ENCODE measurements around the gene C1orf21. TPM values are rescaled to one million over a fixed set of nuclear protein-coding genes. Genes with fewer than 3 reads are reported as not detected.

C1orf21 gene
- total and polyA plus RNA-seq, 3 experiments from 2014 or later, result 6.8 to 23.4 (median 8.2) TPM

DNA sequence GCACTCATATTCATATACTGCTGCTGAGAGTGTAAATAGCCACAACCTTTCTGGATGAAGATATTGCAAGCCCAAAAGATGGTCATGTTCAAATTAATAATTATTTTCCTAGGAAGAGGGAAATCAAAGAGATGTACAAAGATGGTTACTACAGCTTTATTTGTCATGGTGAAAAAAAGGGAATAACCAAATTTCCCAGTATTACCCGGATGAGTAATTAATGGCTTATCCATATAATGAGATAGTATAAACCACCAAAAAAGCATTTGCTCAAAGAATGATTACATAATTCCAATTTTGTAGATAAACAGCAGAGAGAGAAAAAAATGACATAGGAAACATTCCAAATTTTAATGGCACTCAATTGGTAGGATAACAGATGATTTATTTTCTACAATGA is 165.6 kb downstream of the C1orf21 start:
- peaks cover 0 to 4% of the 10 kb centered on the region in 2 donors for H3K27me3 Mint-ChIP-seq
- CTCF ChIA-PET, result no interaction called here

DNA sequence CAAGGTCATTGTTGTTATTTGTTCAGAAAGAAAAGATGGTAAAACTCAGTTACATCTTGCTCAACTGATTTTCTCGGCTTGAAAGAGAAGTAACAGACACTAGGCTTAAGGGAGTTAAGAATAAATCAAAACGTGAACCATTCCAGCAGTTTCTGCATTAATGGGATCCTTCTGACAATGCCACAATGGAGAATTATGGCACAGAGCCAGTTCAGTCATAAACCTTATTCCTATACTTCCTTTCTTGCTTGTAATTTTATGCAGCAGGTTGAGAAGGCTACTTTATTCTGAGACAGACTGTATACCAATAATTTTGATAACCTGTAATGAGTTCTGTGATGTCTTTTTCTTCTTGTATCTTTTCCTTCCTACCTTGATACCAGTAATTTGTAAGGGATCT is 167.0 kb downstream of the C1orf21 start:
- H3K9me3 ChIP-seq (ENCODE audit: low read length), result no peaks in the 10 kb centered on the region
- Mint-ChIP-seq H3K36me3 (no peaks in the 10 kb centered on the region), H3K27me3 (peaks cover 0 to 5% of the 10 kb centered on the region in 2 donors), H3K4me3 (no peak overlapping the region), H3K4me1 (peaks cover 0 to 4% (median 3%) of the 10 kb centered on the region in 3 donors), H3K27ac (no peak overlapping the region), H3K9me3 (no peaks in the 10 kb centered on the region)
- H3K27me3 ChIP-seq (ENCODE audit: insufficient read depth, low read length, poor library complexity, severe bottlenecking), result no peaks in the 10 kb centered on the region
- CTCF ChIA-PET, result no interaction called here
- no peak for DNase-seq
- H3K4me3 ChIP-seq (ENCODE audit: low read length), result no peak overlapping the region
- no peaks in the 10 kb centered on the region for H3K4me1 ChIP-seq (ENCODE audit: insufficient read depth, low read length)
- POLR2A ChIA-PET, result no interaction called here
- no peaks in the 10 kb centered on the region for H3K36me3 ChIP-seq (ENCODE audit: insufficient read depth, low read length)
- H3K27ac ChIP-seq (ENCODE audit: low read depth, low read length), result no peak overlapping the region

More for the DNA sequence above, 165.6 kb downstream of the C1orf21 start:
- Mint-ChIP-seq H3K27ac (no peak overlapping the region), H3K4me1 (no peaks in the 10 kb centered on the region), H3K9me3 (no peaks in the 10 kb centered on the region), H3K36me3 (no peaks in the 10 kb centered on the region), H3K4me3 (no peak overlapping the region)
- POLR2A ChIA-PET, result no interaction called here
- no peaks in the 10 kb centered on the region for H3K36me3 ChIP-seq (ENCODE audit: insufficient read depth, low read length)
- no peaks in the 10 kb centered on the region for H3K27me3 ChIP-seq (ENCODE audit: insufficient read depth, low read length, poor library complexity, severe bottlenecking)
- H3K27ac ChIP-seq (ENCODE audit: low read depth, low read length), result no peak overlapping the region
- no peaks in the 10 kb centered on the region for H3K4me1 ChIP-seq (ENCODE audit: insufficient read depth, low read length)
- H3K4me3 ChIP-seq (ENCODE audit: low read length), result no peak overlapping the region
- no peak for DNase-seq
- no peaks in the 10 kb centered on the region for H3K9me3 ChIP-seq (ENCODE audit: low read length)

DNA sequence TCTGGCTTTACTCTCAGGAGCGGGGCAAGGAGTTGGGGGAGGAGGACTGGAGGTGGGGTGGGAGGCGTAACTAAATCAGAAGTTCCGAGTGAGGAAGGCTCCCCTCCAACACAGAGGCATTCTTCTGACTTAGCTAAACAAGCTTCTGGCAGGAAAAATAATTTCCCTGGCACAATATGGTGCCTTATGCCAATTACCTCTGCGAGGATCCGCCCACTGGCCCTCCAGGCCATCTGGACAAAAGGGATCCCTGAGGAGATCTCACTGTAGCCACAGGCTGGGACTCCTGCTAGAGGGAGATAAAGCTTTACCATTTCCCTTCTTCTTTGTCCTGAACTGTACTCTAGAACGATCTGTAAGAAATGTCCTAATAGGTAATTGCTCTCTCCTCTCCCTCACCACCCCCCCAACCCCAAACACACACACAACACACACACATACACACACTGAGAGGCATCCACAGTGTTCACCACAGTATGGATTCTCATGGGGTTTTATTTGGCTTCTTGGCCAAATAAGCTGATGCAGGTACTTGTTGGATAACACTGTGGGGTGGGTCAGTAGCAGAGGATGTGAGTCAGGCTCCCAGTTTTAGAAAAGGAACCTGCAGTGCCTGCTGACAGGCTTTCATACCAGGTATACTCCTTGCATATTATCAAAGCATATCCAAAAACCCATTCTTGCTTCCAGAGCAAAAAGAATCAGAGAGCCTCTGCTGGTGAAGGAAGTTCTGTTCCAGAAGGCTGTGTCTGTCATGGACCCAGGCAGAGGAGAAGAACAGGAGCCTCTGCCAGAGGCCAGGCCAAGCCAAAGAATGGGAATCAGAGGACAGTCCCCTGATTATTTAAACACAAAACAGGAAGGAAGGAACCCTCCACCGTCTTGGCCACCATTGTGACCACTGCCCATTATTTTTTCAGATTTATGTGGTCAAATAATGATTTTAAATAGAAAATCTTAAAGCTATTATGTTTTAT is 169.1 kb downstream of the C1orf21 start:
- no peak overlapping the region for H3K4me3 ChIP-seq (ENCODE audit: low read length)
- H3K4me3 Mint-ChIP-seq, result no peak overlapping the region
- H3K9me3 ChIP-seq (ENCODE audit: low read length), result no peaks in the 10 kb centered on the region
- H3K27ac ChIP-seq (ENCODE audit: low read depth, low read length), result no peak overlapping the region
- no peak for DNase-seq
- H3K36me3 ChIP-seq (ENCODE audit: insufficient read depth, low read length), result no peaks in the 10 kb centered on the region
- no peaks in the 10 kb centered on the region for H3K4me1 ChIP-seq (ENCODE audit: insufficient read depth, low read length)
- ChIA-PET POLR2A (no interaction called here), CTCF (no interaction called here)
- no peaks in the 10 kb centered on the region for H3K36me3 Mint-ChIP-seq
- no peaks in the 10 kb centered on the region for H3K9me3 Mint-ChIP-seq
- peaks cover 0 to 5% of the 10 kb centered on the region in 2 donors for H3K27me3 Mint-ChIP-seq
- H3K27ac Mint-ChIP-seq, result peak overlapping the region in 1 of 8 donors; percentile 6
- no peaks in the 10 kb centered on the region for H3K27me3 ChIP-seq (ENCODE audit: insufficient read depth, low read length, poor library complexity, severe bottlenecking)
- peaks cover 0 to 4% (median 3%) of the 10 kb centered on the region in 3 donors for H3K4me1 Mint-ChIP-seq

DNA sequence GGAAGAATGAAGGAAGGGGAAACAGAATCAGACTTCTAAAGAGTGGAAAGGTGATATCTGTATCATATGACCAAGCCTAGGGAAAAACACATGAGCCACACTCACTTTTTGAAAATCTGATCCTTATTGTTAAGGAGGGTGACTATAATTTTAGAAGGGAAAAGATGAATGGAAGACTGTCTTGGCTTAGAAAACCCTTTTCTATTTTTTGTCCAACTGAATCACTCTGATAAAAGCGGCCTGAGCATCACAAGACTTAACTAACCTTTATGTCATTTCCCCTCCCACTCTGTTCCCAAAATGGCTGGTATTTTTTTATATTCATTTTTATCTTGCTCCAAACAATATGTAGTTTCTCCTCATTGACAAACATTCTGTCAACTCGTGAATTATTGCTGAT is 169.8 kb downstream of the C1orf21 start:
- H3K27me3 Mint-ChIP-seq, result peaks cover 0 to 1% of the 10 kb centered on the region in 2 donors
- DNase-seq, result no peak
- H3K4me3 Mint-ChIP-seq, result no peak overlapping the region
- H3K9me3 ChIP-seq (ENCODE audit: low read length), result no peaks in the 10 kb centered on the region
- H3K27me3 ChIP-seq (ENCODE audit: insufficient read depth, low read length, poor library complexity, severe bottlenecking), result no peaks in the 10 kb centered on the region
- H3K27ac Mint-ChIP-seq, result no peak overlapping the region
- no peaks in the 10 kb centered on the region for H3K36me3 ChIP-seq (ENCODE audit: insufficient read depth, low read length)
- H3K4me3 ChIP-seq (ENCODE audit: low read length), result no peak overlapping the region
- ChIA-PET CTCF (no interaction called here), POLR2A (no interaction called here)
- H3K9me3 Mint-ChIP-seq, result no peaks in the 10 kb centered on the region
- H3K4me1 Mint-ChIP-seq, result peaks cover 0 to 4% (median 3%) of the 10 kb centered on the region in 3 donors
- no peaks in the 10 kb centered on the region for H3K4me1 ChIP-seq (ENCODE audit: insufficient read depth, low read length)
- no peaks in the 10 kb centered on the region for H3K36me3 Mint-ChIP-seq
- no peak overlapping the region for H3K27ac ChIP-seq (ENCODE audit: low read depth, low read length)

DNA sequence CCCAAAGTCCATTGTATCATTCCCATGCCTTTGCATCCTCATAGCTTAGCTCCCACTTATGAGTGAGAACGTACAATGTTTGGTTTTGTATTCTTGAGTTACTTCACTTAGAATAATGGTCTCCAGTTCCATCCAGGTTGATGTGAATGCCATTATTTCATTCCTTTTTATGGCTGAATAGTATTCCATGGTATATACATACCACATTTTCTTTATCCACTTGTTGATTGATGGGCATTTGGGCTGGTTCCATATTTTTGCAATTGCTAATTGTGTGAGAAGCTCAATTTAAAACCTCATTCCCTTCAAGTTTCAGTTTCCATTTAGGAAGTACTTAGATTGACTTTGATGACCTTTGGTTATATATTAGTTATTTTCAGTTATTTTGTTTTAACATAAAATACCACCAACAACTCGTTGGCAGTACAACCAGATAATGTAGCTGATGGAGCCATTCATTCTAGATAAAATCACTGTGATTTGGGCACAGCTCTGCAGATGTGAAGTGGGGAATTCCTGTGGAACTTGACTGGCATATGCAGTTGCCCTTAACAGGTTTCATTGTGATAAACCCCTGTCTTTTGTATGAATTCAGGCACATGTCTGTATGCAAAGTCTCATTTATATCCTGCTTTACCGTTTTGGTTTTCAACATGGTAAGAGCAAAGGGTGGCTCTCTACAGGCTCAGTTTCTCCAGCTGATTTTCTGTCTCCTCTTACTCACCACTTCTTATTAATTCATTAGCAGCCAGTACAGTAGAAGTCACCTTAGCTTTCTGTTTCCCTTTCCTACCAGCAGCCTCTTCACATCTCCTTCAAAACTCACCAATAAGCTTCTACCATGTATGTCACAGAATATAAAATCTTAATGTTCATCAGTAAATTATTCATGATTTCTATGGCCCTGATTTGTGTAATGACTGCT is 170.9 kb downstream of the C1orf21 start:
- H3K27me3 ChIP-seq (ENCODE audit: insufficient read depth, low read length, poor library complexity, severe bottlenecking), result no peaks in the 10 kb centered on the region
- Mint-ChIP-seq H3K27me3 (peaks cover 0 to 1% of the 10 kb centered on the region in 2 donors), H3K9me3 (no peaks in the 10 kb centered on the region), H3K27ac (no peak overlapping the region), H3K4me1 (peaks cover 0 to 4% (median 3%) of the 10 kb centered on the region in 3 donors), H3K4me3 (no peak overlapping the region), H3K36me3 (no peaks in the 10 kb centered on the region)
- POLR2A ChIA-PET, result no interaction called here
- H3K36me3 ChIP-seq (ENCODE audit: insufficient read depth, low read length), result no peaks in the 10 kb centered on the region
- no peak overlapping the region for H3K4me3 ChIP-seq (ENCODE audit: low read length)
- no peaks in the 10 kb centered on the region for H3K9me3 ChIP-seq (ENCODE audit: low read length)
- DNase-seq, result no peak
- CTCF ChIA-PET, result no interaction called here
- no peak overlapping the region for H3K27ac ChIP-seq (ENCODE audit: low read depth, low read length)
- H3K4me1 ChIP-seq (ENCODE audit: insufficient read depth, low read length), result no peaks in the 10 kb centered on the region

DNA sequence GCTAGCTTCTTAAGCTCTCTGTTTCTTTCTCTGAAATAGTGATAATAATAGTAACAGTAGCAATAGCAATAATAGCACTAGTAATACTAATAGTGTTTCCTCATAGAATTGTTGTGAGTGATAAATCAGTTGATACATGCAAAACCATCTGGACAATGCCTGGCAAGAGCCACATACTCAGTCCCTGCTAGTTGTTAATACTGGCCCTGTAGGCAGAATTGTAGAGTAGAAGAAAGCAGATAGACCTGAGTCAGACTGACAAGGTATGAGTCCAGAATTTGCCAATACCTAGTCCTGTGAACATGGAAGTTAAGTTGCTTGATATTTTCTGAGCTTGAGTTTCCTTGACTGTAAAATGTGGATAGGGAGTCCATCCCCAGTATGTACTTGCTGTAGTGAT is 171.9 kb downstream of the C1orf21 start:
- DNase-seq, result no peak
- no peak overlapping the region for H3K4me3 Mint-ChIP-seq
- H3K9me3 ChIP-seq (ENCODE audit: low read length), result no peaks in the 10 kb centered on the region
- no peaks in the 10 kb centered on the region for H3K27me3 ChIP-seq (ENCODE audit: insufficient read depth, low read length, poor library complexity, severe bottlenecking)
- H3K36me3 ChIP-seq (ENCODE audit: insufficient read depth, low read length), result no peaks in the 10 kb centered on the region
- no peak overlapping the region for H3K4me3 ChIP-seq (ENCODE audit: low read length)
- no peaks in the 10 kb centered on the region for H3K4me1 ChIP-seq (ENCODE audit: insufficient read depth, low read length)
- ChIA-PET CTCF (no interaction called here), POLR2A (no interaction called here)
- peaks cover 0 to 4% of the 10 kb centered on the region in 2 donors for H3K27me3 Mint-ChIP-seq
- H3K9me3 Mint-ChIP-seq, result no peaks in the 10 kb centered on the region
- no peak overlapping the region for H3K27ac ChIP-seq (ENCODE audit: low read depth, low read length)
- peak overlapping the region in 2 of 8 donors; percentile 6 to 9 for H3K27ac Mint-ChIP-seq
- no peaks in the 10 kb centered on the region for H3K36me3 Mint-ChIP-seq
- peaks cover 0 to 9% (median 4%) of the 10 kb centered on the region in 3 donors for H3K4me1 Mint-ChIP-seq

DNA sequence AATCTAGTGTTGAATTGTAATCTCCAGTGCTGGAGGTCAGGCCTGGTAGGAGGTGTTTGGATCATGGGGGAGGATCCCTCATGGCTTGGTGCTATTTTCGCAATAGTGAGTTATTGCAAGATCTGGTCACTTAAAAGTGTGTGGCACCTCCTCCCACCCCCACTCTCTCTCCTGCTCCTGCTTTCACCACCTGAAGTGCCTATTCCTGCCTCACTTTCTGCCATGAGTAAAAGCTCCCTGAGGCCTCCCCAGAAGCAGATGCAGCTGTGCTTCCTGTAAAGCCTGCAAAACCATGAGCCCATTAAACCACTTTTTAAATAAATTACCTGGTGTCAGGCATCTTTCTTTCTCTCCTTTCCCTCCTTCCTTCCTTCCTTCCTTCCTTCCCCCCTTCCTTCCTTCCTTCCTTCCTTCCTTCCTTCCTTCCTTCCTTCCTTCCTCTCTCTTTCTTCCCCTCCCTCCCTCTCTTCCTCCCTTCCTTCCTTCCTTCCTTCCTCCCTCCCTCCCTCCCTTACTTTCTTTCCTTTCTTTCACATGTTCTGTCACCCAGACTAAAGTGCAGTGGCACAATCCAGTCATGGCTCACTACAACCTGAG is 172.4 kb downstream of the C1orf21 start:
- no peaks in the 10 kb centered on the region for H3K9me3 ChIP-seq (ENCODE audit: low read length)
- H3K27ac Mint-ChIP-seq, result peak overlapping the region in 1 of 8 donors; percentile 42
- no peaks in the 10 kb centered on the region for H3K4me1 ChIP-seq (ENCODE audit: insufficient read depth, low read length)
- no peak overlapping the region for H3K4me3 Mint-ChIP-seq
- no peak for DNase-seq
- H3K4me3 ChIP-seq (ENCODE audit: low read length), result no peak overlapping the region
- peaks cover 0 to 9% (median 4%) of the 10 kb centered on the region in 3 donors for H3K4me1 Mint-ChIP-seq
- H3K36me3 Mint-ChIP-seq, result no peaks in the 10 kb centered on the region
- H3K9me3 Mint-ChIP-seq, result no peaks in the 10 kb centered on the region
- CTCF ChIA-PET, result no interaction called here
- no peaks in the 10 kb centered on the region for H3K36me3 ChIP-seq (ENCODE audit: insufficient read depth, low read length)
- H3K27me3 ChIP-seq (ENCODE audit: insufficient read depth, low read length, poor library complexity, severe bottlenecking), result no peaks in the 10 kb centered on the region
- no peak overlapping the region for H3K27ac ChIP-seq (ENCODE audit: low read depth, low read length)
- H3K27me3 Mint-ChIP-seq, result peaks cover 0 to 4% of the 10 kb centered on the region in 2 donors
- POLR2A ChIA-PET, result no interaction called here
